Left cardiac atrium (tissue), 4 donors: ENCODE measurements around the gene PCBP4. TPM values are rescaled to one million over a fixed set of nuclear protein-coding genes. Genes with fewer than 3 reads are reported as not detected.
A peak's percentile ranks its signal among the peaks of the same experiment; 100 is the strongest.

Experiments used
- ATAC-seq, 2 donors: fragments of 200-7000 bp; cut with Tn5 transposase; one replicate each; pipeline ENCODE4 v1.9.1; 2020; ENCODE audit warnings: mild to moderate bottlenecking in 2 of 2, moderate library complexity in 2 of 2
- DNase-seq: peaks from one replicate; pipeline ENCODE4 v3.0.0-alpha.2; 2020
- intact Hi-C, 2 donors: fragments of 100-400 bp; cut with DNase I; formaldehyde crosslinking; loops; one replicate each; pipeline versions ENCODE4 v1.14.1 to v1.15.1; 2022 to 2023
- long read RNA-seq: library from polyadenylated mRNA; unstranded; transcript quantifications from one replicate; pipeline ENCODE4 v2.0.0, GENCODE V29; 2021
- total RNA-seq, 2 donors: library from RNA; stranded (reverse); fragmentation: NEBNext Ultra II Directional; extraction: Animal tissue kit (Norgen Biotek cat#: 25700); gene quantifications; one replicate each; pipeline ENCODE4 v1.2.1, GENCODE V29; 2021
- donor health status: DM: no; HTN: yes; CAD: no.
- donor health status: DM: no; HTN: yes; CAD: no; lungs with severe emphysema.
- donor health status: DM: yes; HTN: yes; CAD: no.
- donor health status: Dilated cardiomyopathy.

PCBP4 gene
- total RNA-seq, result 10 to 100 TPM; 49.1 to 68.3 TPM
- long read RNA-seq, transcript PCBP4-205 (14 exons, 2,147 nt), result minor isoform, 6 of 59 reads
- long read RNA-seq, transcript PCBP4-202 (13 exons, 2,015 nt), result major isoform, 24 of 59 reads
- long read RNA-seq, partial matches to known transcripts, result 4 of 59 reads
- long read RNA-seq, other reads (novel, unspliced or antisense), result 25 of 59 reads

GRCh38 chr3:51967384-51968169 is at the start of gene PCBP4:
Gene PCBP4, minus strand, starts transcription at chr3:51967454. Its CDS starts 6,214 bp downstream, at chr3:51961240.
- DNase-seq (peak; percentile 83), ATAC-seq (peak; percentile 66 to 78)
- intact Hi-C loops, result no loop called here

DNA sequence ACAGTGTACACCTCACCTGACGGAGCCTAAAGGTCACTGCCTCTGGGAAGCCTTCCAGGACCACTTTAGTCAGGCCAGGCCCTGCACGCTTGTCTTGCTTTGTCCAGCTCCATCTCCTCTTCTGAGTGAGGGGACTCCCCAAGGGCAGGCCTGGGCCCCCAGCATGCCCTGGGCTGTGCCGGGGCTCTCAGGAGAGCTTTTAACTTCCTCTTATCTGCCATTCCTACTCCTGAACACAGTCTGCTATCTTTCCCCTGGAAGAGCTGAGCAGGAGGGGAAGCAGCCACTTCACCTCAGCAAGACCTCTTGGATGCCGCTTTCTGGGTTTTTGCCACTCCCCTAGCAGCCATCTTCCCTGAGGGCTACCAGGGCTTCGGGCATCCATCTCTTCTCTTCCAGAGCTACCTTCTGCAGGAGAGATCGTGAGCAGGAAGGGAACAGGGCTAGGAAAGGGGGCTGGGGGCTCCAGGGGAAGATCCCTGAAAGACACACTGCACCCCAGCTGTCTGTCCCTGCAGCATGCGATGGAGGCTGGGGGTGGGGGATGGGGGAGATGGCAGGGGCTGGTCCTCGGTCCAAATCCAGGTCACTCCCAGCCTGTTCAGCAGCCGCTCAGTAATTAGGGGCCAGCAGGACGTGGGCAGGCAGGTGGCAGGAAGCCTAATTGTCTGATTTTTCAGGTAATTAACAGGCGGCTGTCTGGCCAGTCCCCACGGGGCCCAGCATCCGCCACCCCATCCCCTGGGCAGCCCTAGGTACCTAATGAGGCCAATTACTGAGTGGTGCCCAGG is 48.4 kb upstream of the PCBP4 start:
- DNase-seq (no peak), ATAC-seq (no peak)
- intact Hi-C loops, result no loop called here

DNA sequence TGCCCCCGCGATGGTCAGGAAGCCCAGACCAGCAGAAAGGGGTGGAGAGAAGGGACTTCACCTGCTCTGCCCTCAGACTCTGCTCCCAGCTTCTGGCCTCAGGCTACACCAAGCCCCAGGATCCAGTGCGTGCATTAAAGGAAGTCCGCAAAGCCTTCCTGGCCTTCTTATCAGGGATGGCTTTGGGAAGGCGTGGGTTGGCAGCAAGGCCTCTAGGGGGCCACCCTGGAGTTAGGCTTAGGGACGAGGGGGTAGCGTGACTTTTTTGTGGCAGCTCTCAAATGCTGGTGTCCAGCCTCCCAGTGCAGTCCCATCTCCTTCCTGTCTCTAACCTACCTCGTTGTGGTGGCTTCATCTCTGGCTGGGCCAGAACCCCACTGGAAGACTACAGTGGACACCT is 47.4 kb upstream of the PCBP4 start:
- no peak for DNase-seq
- ATAC-seq, result no peak
- intact Hi-C loops, result no loop called here

DNA sequence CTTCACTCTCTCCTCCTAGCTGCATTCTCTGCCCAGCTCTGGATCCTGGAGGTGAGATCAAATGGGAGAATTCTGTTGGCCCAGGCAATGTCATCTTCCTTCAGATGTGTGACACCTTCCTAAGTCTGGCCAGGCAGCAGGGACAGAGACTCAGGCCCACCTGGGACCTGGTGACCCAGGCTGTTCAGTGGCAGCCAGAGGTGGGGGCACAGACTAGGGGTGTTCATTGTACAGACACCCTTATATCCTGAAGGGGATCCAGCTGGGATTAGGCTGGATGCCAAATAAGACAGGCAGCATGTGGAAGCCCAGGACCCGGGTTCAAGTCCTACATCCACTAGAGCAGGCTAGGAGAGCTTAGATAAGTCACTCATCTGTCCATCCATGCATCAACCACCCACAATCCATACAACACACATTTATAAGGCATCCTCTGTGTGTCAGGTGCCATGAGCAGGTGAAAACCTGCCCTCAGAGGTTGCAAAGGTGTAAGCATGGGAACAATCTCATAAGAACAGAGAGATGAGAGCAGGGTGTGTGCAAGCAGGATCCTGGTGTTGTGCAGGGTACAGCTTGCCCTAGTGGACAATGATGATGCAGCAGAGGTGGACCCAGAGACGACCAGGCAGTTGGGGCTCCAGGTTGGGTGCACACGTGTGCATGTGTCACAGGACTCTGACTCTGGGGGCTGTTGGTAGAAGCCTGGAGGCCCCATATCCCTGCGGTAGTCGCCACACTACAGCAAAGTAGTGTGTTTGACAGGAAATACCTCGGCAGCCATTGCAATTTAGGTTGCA is 46.7 kb upstream of the PCBP4 start:
- ATAC-seq, result no peak
- no peak for DNase-seq
- intact Hi-C loops, result no loop called here

GRCh38 chr3:52012699-52013098 is 45.4 kb upstream of the PCBP4 start:
- DNase-seq (no peak), ATAC-seq (peak in 1 of 2 donors; percentile 9)
- intact Hi-C loops, result no loop called here

GRCh38 chr3:52010431-52010830 is 43.2 kb upstream of the PCBP4 start:
- DNase-seq (no peak), ATAC-seq (no peak)
- intact Hi-C loops, result no loop called here

DNA sequence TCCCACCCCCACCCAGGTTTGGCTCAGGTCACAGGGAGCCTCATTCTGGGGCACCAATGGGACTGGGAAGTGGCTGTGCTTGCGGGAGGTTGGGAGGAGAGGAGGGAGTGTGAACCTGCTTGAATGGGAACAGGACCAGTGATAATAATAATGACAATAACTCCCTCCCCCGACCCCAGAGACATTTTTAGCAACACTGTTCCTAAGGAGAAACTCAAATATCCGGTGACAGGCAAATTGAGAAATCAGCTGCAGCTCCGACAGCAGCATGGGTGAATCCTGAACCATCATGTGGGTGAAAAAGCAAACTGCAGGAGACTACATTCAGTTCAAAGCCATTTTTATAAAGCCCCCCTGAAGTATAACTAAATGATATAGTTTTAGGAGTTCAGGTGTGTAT is 40.0 kb upstream of the PCBP4 start:
- intact Hi-C loops, result loop anchor here in 1 of 2 donors (10.0 kb wide), 1 partner anchor 208 kb away; no protein-coding TSS in a partner anchor
- ATAC-seq (no peak), DNase-seq (no peak)

DNA sequence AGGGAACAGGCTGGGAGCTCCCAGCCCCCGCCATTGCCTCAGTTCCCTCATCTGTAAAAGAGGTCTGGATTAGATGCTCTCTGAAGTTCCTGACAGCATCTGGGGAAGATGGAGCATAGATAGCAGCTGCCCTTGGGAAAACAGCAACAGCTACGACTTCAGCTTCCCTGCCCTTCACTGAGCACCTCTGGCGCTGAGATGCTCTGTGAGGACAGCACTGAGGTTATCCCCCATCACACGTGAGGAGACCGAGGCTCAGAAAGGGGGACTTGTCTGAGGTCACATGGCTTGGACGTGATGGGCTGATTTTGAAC is 39.5 kb upstream of the PCBP4 start:
- intact Hi-C loops, result loop anchor here in 1 of 2 donors (10.0 kb wide), 1 partner anchor 208 kb away; no protein-coding TSS in a partner anchor
- no peak for DNase-seq
- no peak for ATAC-seq

GRCh38 chr3:52006017-52006819 is 39.0 kb upstream of the PCBP4 start:
- intact Hi-C loops, result loop anchor here in 1 of 2 donors (10.0 kb wide), 1 partner anchor 209 kb away; no protein-coding TSS in a partner anchor
- DNase-seq (no peak), ATAC-seq (peak in 1 of 2 donors; percentile 5)

GRCh38 chr3:52005571-52005986 is 38.3 kb upstream of the PCBP4 start:
- intact Hi-C loops, result loop anchor here in 1 of 2 donors (2.0 to 10.0 kb wide), 2 partner anchors 47 to 209 kb away; no protein-coding TSS in a partner anchor
- DNase-seq, result peak; percentile 68
- peak; percentile 45 to 48 for ATAC-seq

- no peak for DNase-seq
- peak in 1 of 2 donors; percentile 5 for ATAC-seq
- intact Hi-C loops, result loop anchor here (1.0 to 10.0 kb wide), 6 partner anchors 47 to 272 kb away; partner anchors contain the start of gene WDR82 (in 1 of the 2)
These were observed 37.7 kb upstream of the PCBP4 start for GRCh38 chr3:52004906-52005395.

DNA sequence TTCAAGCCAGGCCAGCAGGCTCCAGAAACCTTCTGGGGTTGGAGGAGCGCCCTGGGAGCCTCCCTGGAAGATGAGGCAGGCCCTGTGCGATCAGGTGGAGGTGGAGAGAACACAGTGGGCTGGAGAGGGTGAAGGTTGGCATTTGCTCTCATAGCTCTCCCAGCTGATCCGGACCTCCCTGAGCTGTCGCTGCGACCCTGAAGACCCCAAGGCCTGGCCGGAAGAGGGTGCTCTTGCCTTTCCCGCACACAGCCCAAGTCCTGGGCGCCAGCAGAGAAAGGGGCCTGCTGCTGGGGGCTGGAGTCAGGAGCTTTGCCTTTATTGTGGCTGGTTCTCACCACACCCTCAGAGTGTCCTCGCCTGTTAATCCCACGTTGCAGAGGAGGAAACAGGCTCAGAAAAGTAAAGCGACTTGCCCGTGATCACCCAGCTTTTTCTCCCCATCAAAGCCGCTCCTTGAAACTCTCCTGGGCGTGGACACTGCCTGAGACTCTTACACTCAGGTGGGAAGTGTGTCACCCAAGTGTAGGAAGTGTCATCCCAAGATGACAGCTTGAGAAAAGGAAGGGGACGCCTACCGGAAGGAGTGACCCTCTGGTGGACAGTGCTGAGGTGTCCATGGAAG is 37.0 kb upstream of the PCBP4 start:
- ATAC-seq, result peak; percentile 67 to 76
- DNase-seq, result peak; percentile 69
- intact Hi-C loops, result loop anchor here (1.0 to 10.0 kb wide), 6 partner anchors 48 to 273 kb away; partner anchors contain the start of gene WDR82 (in 1 of the 2)

DNA sequence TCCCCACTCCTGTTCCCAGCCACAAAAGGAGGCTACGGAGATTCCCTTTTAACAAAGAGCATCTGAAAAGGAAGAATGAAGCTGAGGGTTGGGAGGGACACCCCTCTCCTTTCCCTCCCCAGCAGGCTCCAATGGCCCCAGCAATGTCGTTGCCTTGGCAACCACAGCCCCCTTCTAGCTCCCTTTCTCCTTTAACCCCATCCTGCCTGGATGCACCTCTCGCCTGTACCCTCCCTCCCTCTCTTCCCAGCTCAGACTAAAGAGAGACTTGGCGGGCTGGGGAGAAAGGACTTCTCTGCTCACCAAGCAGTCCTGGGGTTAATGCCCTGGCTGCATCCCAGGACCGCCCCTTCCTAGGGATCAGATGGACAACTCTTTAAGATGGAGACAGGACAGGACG is 35.5 kb upstream of the PCBP4 start:
- ATAC-seq, result no peak
- intact Hi-C loops, result loop anchor here (5.0 to 10.0 kb wide), 4 partner anchors 50 to 275 kb away; partner anchors contain the start of gene WDR82 (in 1 of the 2)
- no peak for DNase-seq

DNA sequence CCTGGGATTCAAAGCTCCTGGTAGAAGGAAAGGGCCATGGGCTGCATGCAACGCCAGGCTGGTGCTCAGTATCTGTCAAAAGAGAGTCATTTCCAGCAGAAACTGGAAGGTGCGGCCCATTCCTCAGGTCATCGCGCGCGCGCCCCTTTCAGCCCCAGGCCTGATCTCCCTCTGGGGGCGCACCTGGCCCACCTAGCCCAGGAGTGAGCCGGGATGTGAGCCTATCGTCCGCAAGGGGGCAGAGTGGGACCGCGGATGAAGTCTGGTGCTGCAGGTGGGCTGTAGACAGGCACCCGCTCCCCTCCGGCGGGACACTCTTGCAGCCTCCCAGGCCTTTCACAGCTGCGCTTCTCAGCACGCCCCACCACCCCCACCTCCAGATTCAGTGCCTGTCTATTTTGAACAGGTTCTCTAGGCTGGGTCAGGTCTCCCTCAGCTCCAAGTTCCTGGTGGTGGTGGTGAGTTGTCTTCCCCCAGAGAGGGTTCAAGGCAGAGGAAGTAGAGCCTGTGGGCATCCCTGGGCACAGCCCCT is 34.3 kb upstream of the PCBP4 start:
- intact Hi-C loops, result loop anchor here (1.0 to 10.0 kb wide), 6 partner anchors 51 to 276 kb away; partner anchors contain the start of gene WDR82 (in 1 of the 2)
- ATAC-seq, result peak; percentile 65 to 67
- peak; percentile 78 for DNase-seq

DNA sequence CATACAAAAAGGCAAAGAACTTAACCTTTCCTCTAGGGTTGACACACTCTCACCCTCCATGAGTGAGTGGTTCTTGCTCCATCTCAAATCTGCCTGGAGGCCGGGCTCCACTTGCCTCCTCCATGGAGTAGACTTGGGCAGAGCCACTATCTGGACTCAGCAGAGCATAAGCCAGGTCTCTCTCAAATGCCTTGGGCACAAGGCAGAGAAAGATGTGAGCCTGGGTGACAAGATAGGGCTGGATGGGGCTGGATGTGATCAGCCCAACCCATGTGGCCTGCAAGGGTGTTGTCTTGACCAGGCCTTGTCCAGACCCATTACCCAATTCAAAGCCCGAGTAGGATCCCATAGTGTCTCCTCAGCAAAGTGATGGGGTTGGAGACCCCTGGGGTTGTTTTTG is 32.6 kb upstream of the PCBP4 start:
- intact Hi-C loops, result loop anchor here (2.0 to 10.0 kb wide), 5 partner anchors 52 to 277 kb away; partner anchors contain the start of gene WDR82 (in 1 of the 2)
- ATAC-seq (no peak), DNase-seq (no peak)

DNA sequence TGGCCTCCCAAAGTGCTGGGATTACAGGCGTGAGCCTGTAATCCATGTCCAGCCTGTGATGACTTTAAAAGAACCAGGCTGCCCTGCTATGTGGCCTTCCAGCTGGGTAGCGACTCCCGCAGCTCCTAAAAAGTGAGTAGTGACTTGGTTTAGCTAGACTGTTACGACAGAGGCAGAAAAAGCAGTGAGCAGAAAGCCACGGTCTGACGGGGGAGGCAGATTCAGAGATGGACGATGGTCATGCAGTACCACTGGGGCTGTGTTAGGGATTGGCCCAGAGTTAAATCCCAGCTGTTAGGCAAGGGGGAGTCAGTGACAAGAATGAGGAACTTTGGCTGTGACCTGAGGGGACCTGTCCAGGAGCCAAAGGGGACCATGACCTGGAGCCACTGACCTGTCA is 31.5 kb upstream of the PCBP4 start:
- ATAC-seq (no peak), DNase-seq (no peak)
- intact Hi-C loops, result no loop called here
